ENCODE results near the gene FAM47E. TPM values are rescaled to one million over a fixed set of nuclear protein-coding genes. Genes with fewer than 3 reads are reported as not detected.

The FAM47E gene
- total RNA-seq, 1 donor from 2014 or later, result 2.9 TPM

DNA sequence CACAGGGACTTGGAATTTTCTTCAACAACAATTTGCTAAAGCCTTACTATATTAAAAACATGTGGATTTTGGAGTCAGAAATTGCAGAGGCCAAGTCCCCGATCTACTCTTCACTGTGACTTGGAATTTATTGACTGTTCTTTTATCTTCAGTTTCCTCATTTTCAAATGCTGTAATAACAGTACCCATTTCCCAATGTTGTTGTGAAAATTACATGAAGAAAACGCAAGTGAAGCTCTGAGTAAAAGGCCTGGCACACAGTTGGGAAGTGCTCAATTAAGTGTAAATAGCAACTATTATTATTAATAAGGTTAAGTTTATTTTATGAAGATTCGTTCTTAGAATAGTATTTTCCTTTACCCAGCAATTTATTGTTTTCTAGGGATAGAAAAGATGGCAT, 70.7 kb downstream of the FAM47E start:
- H3K9me3 Mint-ChIP-seq (ENCODE audit: unreplicated experiment), result peaks cover 12% of the 10 kb centered on the region
- H3K4me1 Mint-ChIP-seq (ENCODE audit: low read depth, unreplicated experiment), result no peaks in the 10 kb centered on the region
- TF ChIP-seq, protein P1, sequence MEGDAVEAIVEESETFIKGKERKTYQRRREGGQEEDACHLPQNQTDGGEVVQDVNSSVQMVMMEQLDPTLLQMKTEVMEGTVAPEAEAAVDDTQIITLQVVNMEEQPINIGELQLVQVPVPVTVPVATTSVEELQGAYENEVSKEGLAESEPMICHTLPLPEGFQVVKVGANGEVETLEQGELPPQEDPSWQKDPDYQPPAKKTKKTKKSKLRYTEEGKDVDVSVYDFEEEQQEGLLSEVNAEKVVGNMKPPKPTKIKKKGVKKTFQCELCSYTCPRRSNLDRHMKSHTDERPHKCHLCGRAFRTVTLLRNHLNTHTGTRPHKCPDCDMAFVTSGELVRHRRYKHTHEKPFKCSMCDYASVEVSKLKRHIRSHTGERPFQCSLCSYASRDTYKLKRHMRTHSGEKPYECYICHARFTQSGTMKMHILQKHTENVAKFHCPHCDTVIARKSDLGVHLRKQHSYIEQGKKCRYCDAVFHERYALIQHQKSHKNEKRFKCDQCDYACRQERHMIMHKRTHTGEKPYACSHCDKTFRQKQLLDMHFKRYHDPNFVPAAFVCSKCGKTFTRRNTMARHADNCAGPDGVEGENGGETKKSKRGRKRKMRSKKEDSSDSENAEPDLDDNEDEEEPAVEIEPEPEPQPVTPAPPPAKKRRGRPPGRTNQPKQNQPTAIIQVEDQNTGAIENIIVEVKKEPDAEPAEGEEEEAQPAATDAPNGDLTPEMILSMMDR (IDR thresholded peaks at IDR 0.05; ENCODE audit: partially characterized antibody, unreplicated experiment), result no peak
- no peak for DNase-seq
- peaks cover 23% of the 10 kb centered on the region for H3K36me3 Mint-ChIP-seq (ENCODE audit: unreplicated experiment)
- H3K27ac Mint-ChIP-seq (ENCODE audit: unreplicated experiment), result no peak overlapping the region
- no peak overlapping the region for H3K4me3 Mint-ChIP-seq (ENCODE audit: unreplicated experiment)
- peaks cover 2% of the 10 kb centered on the region for H3K27me3 Mint-ChIP-seq (ENCODE audit: unreplicated experiment)

DNA sequence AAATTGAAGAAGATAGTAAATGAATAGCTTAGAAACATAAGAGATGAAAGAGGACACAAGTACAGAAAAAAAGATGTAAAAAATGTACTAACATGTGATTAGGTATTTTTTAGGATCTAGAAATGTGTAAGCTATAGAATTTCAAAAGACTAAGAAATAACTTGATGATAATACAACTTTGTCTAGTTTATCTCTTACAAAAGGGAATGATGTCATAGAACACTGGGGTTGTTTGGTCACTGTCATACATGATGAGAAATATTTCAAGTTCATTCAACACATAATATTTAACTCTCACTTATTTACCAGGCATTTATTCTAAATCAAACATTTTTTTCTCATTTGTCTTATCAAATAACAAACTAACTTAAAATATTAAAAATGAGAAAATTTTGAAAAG, 73.6 kb downstream of the FAM47E start:
- Mint-ChIP-seq H3K27me3 (ENCODE audit: unreplicated experiment) (peaks cover 2% of the 10 kb centered on the region), H3K27ac (ENCODE audit: unreplicated experiment) (no peak overlapping the region), H3K4me3 (ENCODE audit: unreplicated experiment) (no peak overlapping the region), H3K4me1 (ENCODE audit: low read depth, unreplicated experiment) (no peaks in the 10 kb centered on the region), H3K36me3 (ENCODE audit: unreplicated experiment) (peaks cover 16% of the 10 kb centered on the region), H3K9me3 (ENCODE audit: unreplicated experiment) (peaks cover 6% of the 10 kb centered on the region)
- TF ChIP-seq, protein P1 (IDR thresholded peaks at IDR 0.05; ENCODE audit: partially characterized antibody, unreplicated experiment), result no peak
- no peak for DNase-seq

DNA sequence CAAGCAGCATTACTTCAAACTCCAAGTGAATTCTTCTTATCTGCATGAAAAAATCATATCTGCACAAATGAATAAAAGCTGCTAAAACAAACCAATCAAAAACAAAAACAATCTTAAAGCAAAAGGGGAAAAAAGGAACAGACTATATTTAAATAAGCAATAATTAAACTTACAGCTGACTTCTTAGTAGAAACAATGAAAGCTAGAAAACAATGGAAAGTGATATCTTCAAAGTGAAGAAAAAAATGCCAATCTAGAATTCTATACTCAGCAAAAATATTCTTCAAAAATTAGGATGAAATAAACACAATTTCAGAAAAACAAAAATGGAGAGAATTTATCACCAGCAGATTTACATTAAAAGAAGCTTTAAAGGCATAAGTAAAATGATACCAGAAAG, 75.0 kb downstream of the FAM47E start:
- peaks cover 4% of the 10 kb centered on the region for H3K27me3 Mint-ChIP-seq (ENCODE audit: unreplicated experiment)
- no peaks in the 10 kb centered on the region for H3K4me1 Mint-ChIP-seq (ENCODE audit: low read depth, unreplicated experiment)
- peaks cover 9% of the 10 kb centered on the region for H3K36me3 Mint-ChIP-seq (ENCODE audit: unreplicated experiment)
- no peak overlapping the region for H3K4me3 Mint-ChIP-seq (ENCODE audit: unreplicated experiment)
- H3K9me3 Mint-ChIP-seq (ENCODE audit: unreplicated experiment), result peaks cover 4% of the 10 kb centered on the region
- DNase-seq, result no peak
- H3K27ac Mint-ChIP-seq (ENCODE audit: unreplicated experiment), result no peak overlapping the region
- TF ChIP-seq, protein P1 (IDR thresholded peaks at IDR 0.05; ENCODE audit: partially characterized antibody, unreplicated experiment), result no peak

Other genes starting within 250 kb of the FAM47E start
- gene CXCL9, start 244.2 kb upstream of the FAM47E start, total RNA-seq (ENCODE audit: unreplicated experiment), result not detected
- not detected for gene CXCL10, start 228.2 kb upstream of the FAM47E start, total RNA-seq (ENCODE audit: unreplicated experiment)
- gene CXCL11, start 215.7 kb upstream of the FAM47E start, total RNA-seq (ENCODE audit: unreplicated experiment), result not detected
- not detected for gene ART3, start 177.0 kb upstream of the FAM47E start, total RNA-seq (ENCODE audit: unreplicated experiment)
- gene NUP54, start 103.3 kb upstream of the FAM47E start, total RNA-seq (ENCODE audit: unreplicated experiment), result 43.4 TPM
- 330 TPM for gene SCARB2, start 37.9 kb upstream of the FAM47E start, total RNA-seq (ENCODE audit: unreplicated experiment)
- gene STBD1, start 55.0 kb downstream of the FAM47E start, total RNA-seq (ENCODE audit: unreplicated experiment), result 15.9 TPM
- not detected for gene CCDC158, start 169.4 kb downstream of the FAM47E start, total RNA-seq (ENCODE audit: unreplicated experiment)
- gene SHROOM3, start 183.5 kb downstream of the FAM47E start, total RNA-seq (ENCODE audit: unreplicated experiment), result 1.9 TPM

All from glutamatergic neuron (in vitro differentiated cells).